GM18858 (cell line): Measurements from ENCODE around the gene TMEM260.
A peak's percentile ranks its signal among the peaks of the same experiment; 100 is the strongest.

Source experiments
- ATAC-seq: cut with Tn5 transposase; IDR thresholded peaks from one replicate; pipeline ENCODE4 v1.9.1; 2021; ENCODE audit not compliant: unreplicated experiment

The TMEM260 gene

GRCh38 chr14:56579345-56580220 is at the start of gene TMEM260:
TMEM260 (plus strand) TSS chr14:56579798; CDS start chr14:56579915, 117 bp downstream.
- ATAC-seq = peak; percentile 83

GRCh38 chr14:56532546-56532945 is 47.1 kb upstream of the TMEM260 start:
- ATAC-seq = no peak

DNA sequence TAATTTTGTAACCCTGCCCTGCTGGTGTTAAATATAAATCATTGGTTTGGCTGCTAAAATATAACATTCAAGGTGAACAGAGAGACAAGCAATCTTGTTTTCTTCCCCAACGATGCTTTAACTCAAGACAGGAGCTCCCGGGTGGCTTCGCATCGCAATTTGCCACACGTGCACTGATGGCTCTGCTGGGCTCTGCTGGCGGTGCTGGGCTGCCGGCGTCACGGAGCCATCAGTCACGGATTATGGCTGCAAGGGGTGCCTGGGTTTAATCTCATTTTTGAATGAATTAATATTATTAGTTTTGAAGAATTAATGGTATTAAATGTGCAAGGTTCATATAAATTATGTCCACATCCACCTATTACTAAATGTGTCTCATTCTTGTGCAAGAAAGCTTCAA is 44.9 kb upstream of the TMEM260 start:
- ATAC-seq = no peak

DNA sequence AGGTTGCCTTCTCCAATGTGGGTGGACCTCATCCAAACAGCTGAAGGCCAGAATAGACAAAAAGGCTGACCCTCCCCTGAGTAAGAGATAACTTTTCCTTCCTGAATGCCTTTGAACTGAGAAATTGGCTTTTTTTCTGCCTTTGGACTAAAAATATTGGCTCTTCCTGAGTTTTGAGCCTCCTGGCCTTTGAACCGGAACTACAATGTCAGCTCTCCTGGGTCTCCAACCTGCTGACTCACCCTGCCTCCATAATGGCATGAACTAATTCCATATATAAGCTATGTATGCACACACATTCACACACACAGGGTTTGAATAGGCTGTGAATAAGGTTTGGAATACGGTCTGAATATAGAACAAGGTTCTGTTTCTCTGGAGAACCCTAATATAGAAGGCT is 39.7 kb upstream of the TMEM260 start:
- ATAC-seq = no peak

GRCh38 chr14:56543436-56543835 is 36.2 kb upstream of the TMEM260 start:
- ATAC-seq = no peak

- ATAC-seq = no peak
Observed at GRCh38 chr14:56549721-56550120, 29.9 kb upstream of the TMEM260 start.

- ATAC-seq = no peak
Observed at GRCh38 chr14:56552615-56553014, 27.0 kb upstream of the TMEM260 start.

- ATAC-seq = no peak
Observed at GRCh38 chr14:56554301-56554700, 25.3 kb upstream of the TMEM260 start.

DNA sequence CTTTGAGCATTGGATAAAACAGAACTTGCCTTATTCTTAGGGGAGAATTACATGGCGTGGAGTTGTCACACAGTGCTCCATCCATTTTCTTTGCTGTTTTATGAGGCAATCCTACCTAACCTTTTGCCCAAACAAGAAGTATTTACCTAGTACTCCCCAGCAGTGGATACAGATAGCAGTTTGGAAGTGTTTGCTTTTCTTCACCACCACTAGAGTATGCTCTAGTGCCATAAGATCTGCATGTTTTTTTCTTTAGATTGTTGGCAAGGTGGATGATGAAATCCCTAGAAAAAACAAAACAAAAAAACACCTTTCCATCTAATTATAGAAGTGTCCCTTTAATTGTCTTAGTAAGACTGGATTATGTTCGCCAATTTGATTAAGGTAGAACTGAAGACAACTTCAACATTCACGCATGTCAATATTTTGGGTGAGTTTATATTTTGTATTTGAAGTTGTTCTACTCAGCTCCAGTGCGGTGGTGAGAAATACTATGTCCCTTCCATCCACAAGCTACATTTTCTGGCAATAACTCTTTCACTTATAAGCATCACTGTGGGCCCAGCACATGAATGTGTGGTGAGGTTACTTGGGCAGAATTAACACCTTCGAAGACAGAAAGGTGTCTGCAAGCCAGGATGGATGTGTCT is 23.6 kb upstream of the TMEM260 start:
- no peak for ATAC-seq

DNA sequence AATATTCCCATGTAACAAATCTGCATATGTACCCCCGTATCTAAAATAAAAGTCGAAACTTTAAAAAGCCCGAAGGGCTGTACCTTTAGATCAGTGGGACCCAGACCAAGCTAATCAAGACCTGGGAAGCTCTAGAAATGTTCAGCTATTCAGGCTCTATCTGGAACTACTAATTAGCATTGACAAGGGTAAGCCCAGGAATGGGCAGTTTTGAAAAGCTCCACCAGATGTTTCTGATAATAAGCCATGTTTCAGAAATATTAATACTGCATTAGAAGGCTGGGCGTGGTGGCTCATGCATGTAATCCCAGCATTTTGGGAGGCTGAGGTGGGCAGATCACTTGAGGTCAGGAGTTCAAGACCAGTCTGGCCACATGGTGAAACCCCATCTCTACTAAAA is 20.4 kb upstream of the TMEM260 start:
- ATAC-seq = no peak

GRCh38 chr14:56561606-56562005 is 18.0 kb upstream of the TMEM260 start:
- ATAC-seq = no peak

GRCh38 chr14:56562883-56563282 is 16.7 kb upstream of the TMEM260 start:
- no peak for ATAC-seq

DNA sequence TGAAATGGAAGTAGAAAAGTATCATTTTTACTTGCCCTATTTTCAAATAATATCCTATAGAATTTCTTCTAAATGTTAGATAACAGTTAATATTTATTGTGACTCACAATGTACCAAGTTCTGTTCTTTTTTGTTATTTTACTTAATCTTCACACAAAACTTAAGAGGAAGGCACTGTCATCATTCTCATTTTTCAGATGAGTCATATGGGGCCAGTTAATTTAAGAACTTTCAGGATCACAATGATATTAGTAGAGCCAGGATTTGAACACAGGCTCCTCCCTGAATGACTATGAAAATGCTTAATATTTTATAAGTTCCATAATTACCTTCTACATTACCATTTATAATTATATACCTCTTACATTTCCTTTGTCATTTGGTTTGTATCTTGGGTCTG is 10.4 kb upstream of the TMEM260 start:
- no peak for ATAC-seq

- no peak for ATAC-seq
Observed at GRCh38 chr14:56570295-56570694, 9.3 kb upstream of the TMEM260 start.

DNA sequence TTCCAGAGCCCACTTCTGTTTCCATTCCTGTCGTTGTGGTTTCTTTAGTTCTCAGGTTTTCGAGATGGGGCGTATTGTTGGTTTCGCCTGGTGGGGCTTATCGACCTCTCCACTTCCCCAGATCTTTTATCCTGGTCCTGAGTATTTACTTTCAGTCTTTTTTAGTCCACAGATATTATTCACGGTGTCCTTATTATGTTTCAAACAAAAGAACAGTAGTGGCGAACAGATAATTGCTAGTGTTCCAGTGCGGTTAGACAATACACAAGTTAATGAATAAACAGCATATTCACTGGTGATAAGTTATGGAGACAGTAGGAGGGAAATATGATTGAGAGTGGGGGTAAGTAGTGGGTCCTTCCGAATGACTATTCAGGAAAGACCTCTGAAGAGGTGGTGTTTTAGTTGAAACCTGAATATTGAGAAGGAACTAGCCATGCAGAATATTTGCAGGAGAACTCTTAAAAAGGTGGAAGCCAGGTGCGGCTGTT is 668 bp downstream of the TMEM260 start:
- peak; percentile 25 for ATAC-seq

- ATAC-seq = no peak
Observed at GRCh38 chr14:56581041-56581727, 1.6 kb downstream of the TMEM260 start.

DNA sequence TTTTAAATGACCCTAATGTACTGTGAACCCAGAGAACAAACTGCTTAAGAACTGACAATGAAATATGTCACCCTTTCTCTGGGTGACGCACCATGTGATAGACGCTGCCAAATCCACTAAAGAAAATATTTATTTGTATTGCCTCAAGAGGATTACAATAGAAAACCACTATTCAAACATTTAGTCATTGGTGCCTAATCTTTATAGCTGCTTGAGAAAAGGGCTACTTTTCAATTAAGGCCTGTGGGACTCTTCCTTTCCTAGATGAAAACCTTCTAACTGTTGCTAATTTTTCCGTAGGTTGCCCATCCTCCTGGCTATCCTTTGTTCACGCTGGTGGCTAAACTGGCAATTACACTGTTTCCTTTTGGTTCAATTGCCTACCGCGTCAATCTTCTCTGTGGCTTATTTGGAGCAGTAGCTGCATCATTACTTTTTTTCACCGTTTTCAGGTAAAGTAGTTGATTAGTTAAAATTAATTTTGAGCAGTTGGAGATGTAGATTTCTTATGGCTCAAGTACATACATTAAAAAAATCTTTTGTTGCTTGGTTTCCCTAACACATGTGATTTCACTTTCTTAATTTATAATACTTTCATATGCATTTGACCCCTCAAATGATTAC is 6.0 kb downstream of the TMEM260 start:
- ATAC-seq = no peak

- no peak for ATAC-seq
Observed at GRCh38 chr14:56587701-56588100, 8.1 kb downstream of the TMEM260 start.

DNA sequence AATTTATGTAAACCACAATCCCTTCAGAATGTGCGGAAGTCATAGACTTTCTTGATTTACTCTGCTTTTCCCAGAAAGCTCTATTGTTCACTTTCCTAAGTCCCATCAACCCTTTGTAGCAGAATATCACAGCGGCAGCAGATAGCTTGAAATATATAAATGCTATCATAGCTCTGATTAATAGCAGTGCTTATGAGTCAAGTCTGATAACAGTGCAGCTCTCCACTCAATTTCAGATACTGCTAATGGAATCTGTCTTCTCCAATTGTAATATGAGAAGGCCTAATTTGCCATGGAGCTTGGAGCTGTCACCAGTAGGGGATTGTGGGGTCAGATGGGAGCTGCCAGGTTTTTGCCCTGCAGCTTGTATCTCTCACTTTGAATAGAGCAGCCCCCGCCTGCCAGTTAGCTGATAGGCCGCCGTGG is 10.9 kb downstream of the TMEM260 start:
- no peak for ATAC-seq

DNA sequence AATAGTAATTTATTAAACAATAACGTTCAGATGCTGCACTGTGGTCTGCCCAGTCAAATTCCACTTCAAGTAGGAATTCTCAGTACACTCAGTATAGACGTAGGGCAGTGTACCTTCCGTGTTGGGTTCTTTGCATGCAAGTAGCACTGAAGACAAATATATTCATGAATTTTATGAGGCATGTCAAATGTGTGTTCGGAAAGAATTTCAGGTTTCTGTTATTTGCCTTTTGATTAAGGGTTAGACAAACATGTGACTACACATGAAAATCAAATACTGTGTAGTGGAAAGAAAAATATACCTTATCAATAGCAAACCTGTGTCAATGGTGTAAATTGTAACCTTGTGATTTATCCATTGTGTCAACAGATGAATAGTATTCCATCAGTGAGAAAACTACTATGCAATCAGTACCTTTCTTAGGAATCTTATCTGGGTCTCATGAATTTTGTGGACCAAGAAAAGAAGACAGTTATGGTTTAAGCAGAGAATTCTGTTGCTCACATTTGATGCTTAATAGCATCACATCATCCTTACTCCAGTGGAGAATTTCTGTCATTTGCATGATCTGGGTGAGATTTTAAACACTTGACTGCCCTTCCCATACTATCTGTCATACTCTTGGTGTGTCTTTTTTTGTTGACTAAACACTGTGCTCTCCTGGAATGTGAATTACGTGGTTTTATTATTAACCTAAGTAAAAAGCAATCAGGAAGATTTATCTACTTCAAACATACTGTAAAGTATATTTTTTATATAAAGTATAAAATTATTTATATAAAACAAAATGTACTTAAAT is 13.3 kb downstream of the TMEM260 start:
- no peak for ATAC-seq
